NCI-H187 treated with DMSO at 0.1 percent for 48 hours (cell line): ENCODE measurements around the gene DRAM1.
A peak's percentile ranks its signal among the peaks of the same experiment; 100 is the strongest.
"Not testable (repeated sequence)": the region's sequence is repeated elsewhere in the genome, so short reads cannot be mapped to it uniquely, and the experiment has no call there.

Source experiments
- DNase-seq: peaks from one replicate; lab custom pipeline; 2025; lab: John Stamatoyannopoulos, UW

Gene DRAM1

GRCh38 chr12:101906226-101906625, 28.8 kb downstream of the DRAM1 start:
- no peak for DNase-seq

GRCh38 chr12:101908395-101908794, 31.0 kb downstream of the DRAM1 start:
- DNase-seq, result no peak

- no peak for DNase-seq
Measured at GRCh38 chr12:101909646-101910045, 32.3 kb downstream of the DRAM1 start.

- DNase-seq, result no peak
Measured at GRCh38 chr12:101915841-101916240, 38.5 kb downstream of the DRAM1 start.

GRCh38 chr12:101918805-101919204, 41.4 kb downstream of the DRAM1 start:
- DNase-seq, result not testable (repeated sequence)

- DNase-seq, result no peak
Measured at GRCh38 chr12:101919447-101919846, 42.1 kb downstream of the DRAM1 start.

- no peak for DNase-seq
Measured at GRCh38 chr12:101920906-101921305, 43.5 kb downstream of the DRAM1 start.

GRCh38 chr12:101923045-101923718, 45.8 kb downstream of the DRAM1 start:
- no peak for DNase-seq

- DNase-seq, result no peak
Measured at GRCh38 chr12:101924618-101925017, 47.2 kb downstream of the DRAM1 start.

- no peak for DNase-seq
Measured at GRCh38 chr12:101925361-101925760, 48.0 kb downstream of the DRAM1 start.

- no peak for DNase-seq
Measured at GRCh38 chr12:101925935-101926334, 48.6 kb downstream of the DRAM1 start.

- no peak for DNase-seq
Measured at GRCh38 chr12:101927036-101927435, 49.7 kb downstream of the DRAM1 start.

GRCh38 chr12:101927999-101928398, 50.6 kb downstream of the DRAM1 start:
- DNase-seq, result no peak

- no peak for DNase-seq
Measured at GRCh38 chr12:101928556-101928955, 51.2 kb downstream of the DRAM1 start.

GRCh38 chr12:101929365-101930041, 52.1 kb downstream of the DRAM1 start:
- no peak for DNase-seq

GRCh38 chr12:101931498-101932326, 54.3 kb downstream of the DRAM1 start:
- DNase-seq, result no peak

GRCh38 chr12:101933866-101934514, 56.6 kb downstream of the DRAM1 start:
- no peak for DNase-seq

- DNase-seq, result no peak
Measured at GRCh38 chr12:101935890-101936746, 58.7 kb downstream of the DRAM1 start.

GRCh38 chr12:101939306-101939705, 61.9 kb downstream of the DRAM1 start:
- no peak for DNase-seq

GRCh38 chr12:101939856-101940265, 62.5 kb downstream of the DRAM1 start:
- DNase-seq, result peak; percentile 14

GRCh38 chr12:101940400-101940950, 63.1 kb downstream of the DRAM1 start:
- no peak for DNase-seq
